ENCODE measurements around the gene NT5E. TPM values are rescaled to one million over a fixed set of nuclear protein-coding genes. Genes with fewer than 3 reads are reported as not detected.

NT5E gene
- total and polyA plus RNA-seq, 2 of the 13 experiments (the other 11 are each of a cell fraction or from before 2014, with no cell fraction given), result 9.5 to 33.0 TPM

DNA sequence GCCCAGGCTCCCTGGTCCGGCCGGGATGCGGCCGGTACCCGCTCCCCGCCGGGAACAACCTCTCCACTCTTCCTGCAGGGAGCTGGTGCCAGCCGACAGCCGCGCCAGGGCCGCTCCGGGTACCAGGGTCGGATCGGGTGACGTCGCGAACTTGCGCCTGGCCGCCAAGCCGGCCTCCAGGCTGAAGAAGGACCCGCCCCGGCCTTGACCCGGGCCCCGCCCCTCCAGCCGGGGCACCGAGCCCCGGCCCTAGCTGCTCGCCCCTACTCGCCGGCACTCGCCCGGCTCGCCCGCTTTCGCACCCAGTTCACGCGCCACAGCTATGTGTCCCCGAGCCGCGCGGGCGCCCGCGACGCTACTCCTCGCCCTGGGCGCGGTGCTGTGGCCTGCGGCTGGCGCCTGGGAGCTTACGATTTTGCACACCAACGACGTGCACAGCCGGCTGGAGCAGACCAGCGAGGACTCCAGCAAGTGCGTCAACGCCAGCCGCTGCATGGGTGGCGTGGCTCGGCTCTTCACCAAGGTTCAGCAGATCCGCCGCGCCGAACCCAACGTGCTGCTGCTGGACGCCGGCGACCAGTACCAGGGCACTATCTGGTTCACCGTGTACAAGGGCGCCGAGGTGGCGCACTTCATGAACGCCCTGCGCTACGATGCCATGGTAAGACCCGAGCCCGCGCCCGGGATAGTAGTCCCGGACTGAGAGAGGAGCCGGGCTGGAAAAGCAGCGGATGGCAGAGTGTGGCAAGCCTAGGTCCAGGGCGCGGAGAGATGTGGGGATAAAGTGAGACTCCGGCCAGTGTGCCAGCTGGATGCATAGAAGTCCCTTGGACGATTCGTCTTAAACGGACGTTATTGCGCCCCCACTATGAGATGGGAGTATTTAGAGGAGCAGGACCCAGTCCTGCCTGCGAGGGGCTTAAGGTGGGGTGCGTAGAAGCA is at the start of gene NT5E (continued):
- TF ChIP-seq, protein P1, sequence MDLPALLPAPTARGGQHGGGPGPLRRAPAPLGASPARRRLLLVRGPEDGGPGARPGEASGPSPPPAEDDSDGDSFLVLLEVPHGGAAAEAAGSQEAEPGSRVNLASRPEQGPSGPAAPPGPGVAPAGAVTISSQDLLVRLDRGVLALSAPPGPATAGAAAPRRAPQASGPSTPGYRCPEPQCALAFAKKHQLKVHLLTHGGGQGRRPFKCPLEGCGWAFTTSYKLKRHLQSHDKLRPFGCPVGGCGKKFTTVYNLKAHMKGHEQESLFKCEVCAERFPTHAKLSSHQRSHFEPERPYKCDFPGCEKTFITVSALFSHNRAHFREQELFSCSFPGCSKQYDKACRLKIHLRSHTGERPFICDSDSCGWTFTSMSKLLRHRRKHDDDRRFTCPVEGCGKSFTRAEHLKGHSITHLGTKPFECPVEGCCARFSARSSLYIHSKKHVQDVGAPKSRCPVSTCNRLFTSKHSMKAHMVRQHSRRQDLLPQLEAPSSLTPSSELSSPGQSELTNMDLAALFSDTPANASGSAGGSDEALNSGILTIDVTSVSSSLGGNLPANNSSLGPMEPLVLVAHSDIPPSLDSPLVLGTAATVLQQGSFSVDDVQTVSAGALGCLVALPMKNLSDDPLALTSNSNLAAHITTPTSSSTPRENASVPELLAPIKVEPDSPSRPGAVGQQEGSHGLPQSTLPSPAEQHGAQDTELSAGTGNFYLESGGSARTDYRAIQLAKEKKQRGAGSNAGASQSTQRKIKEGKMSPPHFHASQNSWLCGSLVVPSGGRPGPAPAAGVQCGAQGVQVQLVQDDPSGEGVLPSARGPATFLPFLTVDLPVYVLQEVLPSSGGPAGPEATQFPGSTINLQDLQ (CRISPR knock-in tag; IDR thresholded peaks at IDR 0.05), result no peak; the same call in 1 of the 2 replicates
- no peak for TF ChIP-seq NR3C1 (CRISPR knock-in tag; IDR thresholded peaks at IDR 0.05)
- TF ChIP-seq MTF1 (CRISPR knock-in tag; IDR thresholded peaks at IDR 0.05), result no peak
- no peak for TF ChIP-seq ZNF33B (CRISPR knock-in tag; IDR thresholded peaks at IDR 0.05)
- TF ChIP-seq, protein P2, sequence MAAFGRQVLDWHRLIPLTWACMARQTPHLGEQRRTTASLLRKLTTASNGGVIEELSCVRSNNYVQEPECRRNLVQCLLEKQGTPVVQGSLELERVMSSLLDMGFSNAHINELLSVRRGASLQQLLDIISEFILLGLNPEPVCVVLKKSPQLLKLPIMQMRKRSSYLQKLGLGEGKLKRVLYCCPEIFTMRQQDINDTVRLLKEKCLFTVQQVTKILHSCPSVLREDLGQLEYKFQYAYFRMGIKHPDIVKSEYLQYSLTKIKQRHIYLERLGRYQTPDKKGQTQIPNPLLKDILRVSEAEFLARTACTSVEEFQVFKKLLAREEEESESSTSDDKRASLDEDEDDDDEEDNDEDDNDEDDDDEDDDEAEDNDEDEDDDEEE (CRISPR knock-in tag; IDR thresholded peaks at IDR 0.05), result peak; percentile 24; the same call in 1 of the 2 replicates
- peak; percentile 54 for TF ChIP-seq FOXO1 (CRISPR knock-in tag; IDR thresholded peaks at IDR 0.05)
- TF ChIP-seq SATB2 (CRISPR knock-in tag; IDR thresholded peaks at IDR 0.05), result no peak
- TF ChIP-seq, protein P3, sequence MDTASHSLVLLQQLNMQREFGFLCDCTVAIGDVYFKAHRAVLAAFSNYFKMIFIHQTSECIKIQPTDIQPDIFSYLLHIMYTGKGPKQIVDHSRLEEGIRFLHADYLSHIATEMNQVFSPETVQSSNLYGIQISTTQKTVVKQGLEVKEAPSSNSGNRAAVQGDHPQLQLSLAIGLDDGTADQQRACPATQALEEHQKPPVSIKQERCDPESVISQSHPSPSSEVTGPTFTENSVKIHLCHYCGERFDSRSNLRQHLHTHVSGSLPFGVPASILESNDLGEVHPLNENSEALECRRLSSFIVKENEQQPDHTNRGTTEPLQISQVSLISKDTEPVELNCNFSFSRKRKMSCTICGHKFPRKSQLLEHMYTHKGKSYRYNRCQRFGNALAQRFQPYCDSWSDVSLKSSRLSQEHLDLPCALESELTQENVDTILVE (CRISPR knock-in tag; IDR thresholded peaks at IDR 0.05), result no peak
- TF ChIP-seq, protein P4, sequence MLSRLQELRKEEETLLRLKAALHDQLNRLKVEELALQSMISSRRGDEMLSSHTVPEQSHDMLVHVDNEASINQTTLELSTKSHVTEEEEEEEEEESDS (CRISPR knock-in tag; IDR thresholded peaks at IDR 0.05; ENCODE audit: borderline replicate concordance), result no peak
- no peak for TF ChIP-seq ATF1 (CRISPR knock-in tag; IDR thresholded peaks at IDR 0.05)
- TF ChIP-seq ZNF501 (CRISPR knock-in tag; IDR thresholded peaks at IDR 0.05), result peak; percentile 94
- peak; percentile 83 for TF ChIP-seq ARID2 (CRISPR knock-in tag; IDR thresholded peaks at IDR 0.05; ENCODE audit: borderline replicate concordance)
- no peak for TF ChIP-seq ISL2 (CRISPR knock-in tag; IDR thresholded peaks at IDR 0.05)
- no peak for TF ChIP-seq ZFP36L2 (CRISPR knock-in tag; IDR thresholded peaks at IDR 0.05)
- TF ChIP-seq SSRP1 (CRISPR knock-in tag; IDR thresholded peaks at IDR 0.05), result peak; percentile 64; the same call in 1 of the 2 replicates
- TF ChIP-seq, protein P5, sequence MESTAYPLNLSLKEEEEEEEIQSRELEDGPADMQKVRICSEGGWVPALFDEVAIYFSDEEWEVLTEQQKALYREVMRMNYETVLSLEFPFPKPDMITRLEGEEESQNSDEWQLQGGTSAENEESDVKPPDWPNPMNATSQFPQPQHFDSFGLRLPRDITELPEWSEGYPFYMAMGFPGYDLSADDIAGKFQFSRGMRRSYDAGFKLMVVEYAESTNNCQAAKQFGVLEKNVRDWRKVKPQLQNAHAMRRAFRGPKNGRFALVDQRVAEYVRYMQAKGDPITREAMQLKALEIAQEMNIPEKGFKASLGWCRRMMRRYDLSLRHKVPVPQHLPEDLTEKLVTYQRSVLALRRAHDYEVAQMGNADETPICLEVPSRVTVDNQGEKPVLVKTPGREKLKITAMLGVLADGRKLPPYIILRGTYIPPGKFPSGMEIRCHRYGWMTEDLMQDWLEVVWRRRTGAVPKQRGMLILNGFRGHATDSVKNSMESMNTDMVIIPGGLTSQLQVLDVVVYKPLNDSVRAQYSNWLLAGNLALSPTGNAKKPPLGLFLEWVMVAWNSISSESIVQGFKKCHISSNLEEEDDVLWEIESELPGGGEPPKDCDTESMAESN (CRISPR knock-in tag; conservative IDR thresholded peaks at IDR 0.05), result peak; percentile 83
- TF ChIP-seq SIX1 (CRISPR knock-in tag; IDR thresholded peaks at IDR 0.05; ENCODE audit: borderline replicate concordance), result 0 out of 2 replicates have a peak, but pooled peaks have one; percentile 9
- no peak for TF ChIP-seq SMYD3 (CRISPR knock-in tag; IDR thresholded peaks at IDR 0.05)
- TF ChIP-seq, protein P6, sequence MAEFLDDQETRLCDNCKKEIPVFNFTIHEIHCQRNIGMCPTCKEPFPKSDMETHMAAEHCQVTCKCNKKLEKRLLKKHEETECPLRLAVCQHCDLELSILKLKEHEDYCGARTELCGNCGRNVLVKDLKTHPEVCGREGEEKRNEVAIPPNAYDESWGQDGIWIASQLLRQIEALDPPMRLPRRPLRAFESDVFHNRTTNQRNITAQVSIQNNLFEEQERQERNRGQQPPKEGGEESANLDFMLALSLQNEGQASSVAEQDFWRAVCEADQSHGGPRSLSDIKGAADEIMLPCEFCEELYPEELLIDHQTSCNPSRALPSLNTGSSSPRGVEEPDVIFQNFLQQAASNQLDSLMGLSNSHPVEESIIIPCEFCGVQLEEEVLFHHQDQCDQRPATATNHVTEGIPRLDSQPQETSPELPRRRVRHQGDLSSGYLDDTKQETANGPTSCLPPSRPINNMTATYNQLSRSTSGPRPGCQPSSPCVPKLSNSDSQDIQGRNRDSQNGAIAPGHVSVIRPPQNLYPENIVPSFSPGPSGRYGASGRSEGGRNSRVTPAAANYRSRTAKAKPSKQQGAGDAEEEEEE (CRISPR knock-in tag; IDR thresholded peaks at IDR 0.05; ENCODE audit: borderline replicate concordance), result no peak
- TF ChIP-seq ZNF724P (CRISPR knock-in tag; IDR thresholded peaks at IDR 0.05; ENCODE audit: borderline replicate concordance), result no peak

Measured in HepG2 (cell line).